Upper lobe of left lung (tissue), 4 donors: ENCODE measurements around the gene WDR26.

Source experiments
- POLR2AphosphoS5 ChIP-seq, 2 donors: sonication (generic); formaldehyde crosslinking; IDR thresholded peaks; one replicate each; pipeline ENCODE4 v1.5.1; 2017; ENCODE audit warnings: antibody characterized with exemption in 2 of 2
- TF ChIP-seq, protein P1 (sequence below), 6 experiments: fragments of 450-650 bp in 4 of 6; fragments of 200-600 bp in 2 of 6; sonication (generic) in 2 of 6; IDR thresholded peaks; one replicate each; pipeline ENCODE4 v1.5.1; 2016 to 2019; ENCODE audit warnings: antibody characterized with exemption in 6 of 6

DNA sequence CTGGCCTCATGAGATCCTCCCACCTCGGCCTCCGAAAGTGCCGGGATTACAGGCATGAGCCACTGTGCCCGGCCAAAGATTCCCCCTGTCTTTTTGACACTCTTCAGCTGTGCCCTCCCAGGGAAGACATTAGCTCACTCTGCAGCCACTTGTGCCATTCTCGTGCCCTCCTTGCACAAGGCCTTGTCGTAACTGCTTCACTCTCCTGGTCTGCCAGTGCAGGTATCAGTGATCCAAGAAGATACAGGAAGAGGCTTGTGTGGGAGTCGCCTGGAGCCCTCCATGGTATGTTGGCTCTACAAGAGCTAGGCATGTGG is 22.0 kb upstream of the WDR26 start:
- no peak for TF ChIP-seq POLR2AphosphoS5 (IDR thresholded peaks at IDR 0.05)
- TF ChIP-seq, protein P1, sequence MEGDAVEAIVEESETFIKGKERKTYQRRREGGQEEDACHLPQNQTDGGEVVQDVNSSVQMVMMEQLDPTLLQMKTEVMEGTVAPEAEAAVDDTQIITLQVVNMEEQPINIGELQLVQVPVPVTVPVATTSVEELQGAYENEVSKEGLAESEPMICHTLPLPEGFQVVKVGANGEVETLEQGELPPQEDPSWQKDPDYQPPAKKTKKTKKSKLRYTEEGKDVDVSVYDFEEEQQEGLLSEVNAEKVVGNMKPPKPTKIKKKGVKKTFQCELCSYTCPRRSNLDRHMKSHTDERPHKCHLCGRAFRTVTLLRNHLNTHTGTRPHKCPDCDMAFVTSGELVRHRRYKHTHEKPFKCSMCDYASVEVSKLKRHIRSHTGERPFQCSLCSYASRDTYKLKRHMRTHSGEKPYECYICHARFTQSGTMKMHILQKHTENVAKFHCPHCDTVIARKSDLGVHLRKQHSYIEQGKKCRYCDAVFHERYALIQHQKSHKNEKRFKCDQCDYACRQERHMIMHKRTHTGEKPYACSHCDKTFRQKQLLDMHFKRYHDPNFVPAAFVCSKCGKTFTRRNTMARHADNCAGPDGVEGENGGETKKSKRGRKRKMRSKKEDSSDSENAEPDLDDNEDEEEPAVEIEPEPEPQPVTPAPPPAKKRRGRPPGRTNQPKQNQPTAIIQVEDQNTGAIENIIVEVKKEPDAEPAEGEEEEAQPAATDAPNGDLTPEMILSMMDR (IDR thresholded peaks at IDR 0.05) = no peak
